ENCODE measurements around the gene NMT1.
A peak's percentile ranks its signal among the peaks of the same experiment; 100 is the strongest.

Gene NMT1

DNA sequence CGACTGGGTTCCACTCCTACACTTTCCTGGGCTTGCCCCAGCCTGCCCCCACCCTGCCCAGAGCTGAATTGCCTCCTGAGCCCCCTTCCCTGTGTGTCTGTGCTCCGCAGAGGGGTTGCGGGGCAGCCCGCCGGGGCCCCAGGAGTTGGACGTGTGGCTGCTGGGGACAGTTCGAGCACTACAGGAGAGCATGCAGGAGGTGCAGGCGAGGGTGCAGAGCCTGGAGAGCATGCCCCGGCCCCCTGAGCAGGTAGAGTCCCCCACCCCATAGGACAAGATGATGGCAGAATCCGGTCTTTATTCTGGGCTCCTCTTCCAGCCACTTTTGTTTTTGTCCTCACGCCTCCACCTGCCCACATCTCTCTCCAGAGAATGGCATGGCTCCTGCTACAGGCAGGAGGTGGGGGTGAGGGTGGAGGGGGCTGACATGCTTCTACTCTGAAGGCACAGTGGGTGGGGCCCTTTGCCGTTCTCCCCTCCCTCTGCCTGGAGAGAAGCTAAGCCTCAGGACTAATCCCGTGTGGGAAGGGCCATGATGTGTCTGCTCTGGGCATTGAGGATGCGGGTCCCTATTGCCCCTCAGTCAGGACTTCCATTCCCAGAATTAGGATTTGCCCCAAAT is 77.9 kb downstream of the NMT1 start (continued):
- TF ChIP-seq, protein P1, sequence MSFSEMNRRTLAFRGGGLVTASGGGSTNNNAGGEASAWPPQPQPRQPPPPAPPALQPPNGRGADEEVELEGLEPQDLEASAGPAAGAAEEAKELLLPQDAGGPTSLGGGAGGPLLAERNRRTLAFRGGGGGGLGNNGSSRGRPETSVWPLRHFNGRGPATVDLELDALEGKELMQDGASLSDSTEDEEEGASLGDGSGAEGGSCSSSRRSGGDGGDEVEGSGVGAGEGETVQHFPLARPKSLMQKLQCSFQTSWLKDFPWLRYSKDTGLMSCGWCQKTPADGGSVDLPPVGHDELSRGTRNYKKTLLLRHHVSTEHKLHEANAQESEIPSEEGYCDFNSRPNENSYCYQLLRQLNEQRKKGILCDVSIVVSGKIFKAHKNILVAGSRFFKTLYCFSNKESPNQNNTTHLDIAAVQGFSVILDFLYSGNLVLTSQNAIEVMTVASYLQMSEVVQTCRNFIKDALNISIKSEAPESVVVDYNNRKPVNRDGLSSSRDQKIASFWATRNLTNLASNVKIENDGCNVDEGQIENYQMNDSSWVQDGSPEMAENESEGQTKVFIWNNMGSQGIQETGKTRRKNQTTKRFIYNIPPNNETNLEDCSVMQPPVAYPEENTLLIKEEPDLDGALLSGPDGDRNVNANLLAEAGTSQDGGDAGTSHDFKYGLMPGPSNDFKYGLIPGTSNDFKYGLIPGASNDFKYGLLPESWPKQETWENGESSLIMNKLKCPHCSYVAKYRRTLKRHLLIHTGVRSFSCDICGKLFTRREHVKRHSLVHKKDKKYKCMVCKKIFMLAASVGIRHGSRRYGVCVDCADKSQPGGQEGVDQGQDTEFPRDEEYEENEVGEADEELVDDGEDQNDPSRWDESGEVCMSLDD (tag by site-specific recombination; IDR thresholded peaks at IDR 0.05) = no peak
- TF ChIP-seq SETDB1 (IDR thresholded peaks at IDR 0.05; ENCODE audit: insufficient read length, low read length) = no peak
- TF ChIP-seq, protein P2, sequence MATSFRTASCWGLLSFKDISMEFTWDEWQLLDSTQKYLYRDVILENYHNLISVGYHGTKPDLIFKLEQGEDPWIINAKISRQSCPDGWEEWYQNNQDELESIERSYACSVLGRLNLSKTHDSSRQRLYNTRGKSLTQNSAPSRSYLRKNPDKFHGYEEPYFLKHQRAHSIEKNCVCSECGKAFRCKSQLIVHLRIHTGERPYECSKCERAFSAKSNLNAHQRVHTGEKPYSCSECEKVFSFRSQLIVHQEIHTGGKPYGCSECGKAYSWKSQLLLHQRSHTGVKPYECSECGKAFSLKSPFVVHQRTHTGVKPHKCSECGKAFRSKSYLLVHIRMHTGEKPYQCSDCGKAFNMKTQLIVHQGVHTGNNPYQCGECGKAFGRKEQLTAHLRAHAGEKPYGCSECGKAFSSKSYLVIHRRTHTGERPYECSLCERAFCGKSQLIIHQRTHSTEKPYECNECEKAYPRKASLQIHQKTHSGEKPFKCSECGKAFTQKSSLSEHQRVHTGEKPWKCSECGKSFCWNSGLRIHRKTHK (tag by site-specific recombination; IDR thresholded peaks at IDR 0.05) = no peak
- TF ChIP-seq ZNF202 (tag by site-specific recombination; IDR thresholded peaks at IDR 0.05; ENCODE audit: borderline replicate concordance) = no peak
- TF ChIP-seq ZNF701 (tag by site-specific recombination; IDR thresholded peaks at IDR 0.05) = no peak
- no peak for TF ChIP-seq ZNF777 (tag by site-specific recombination; IDR thresholded peaks at IDR 0.05; ENCODE audit: borderline replicate concordance)
- TF ChIP-seq ZNF366 (tag by site-specific recombination; conservative IDR thresholded peaks at IDR 0.05) = no peak
- TF ChIP-seq WT1 (tag by site-specific recombination; IDR thresholded peaks at IDR 0.05) = no peak
- peak; percentile 34 for TF ChIP-seq ZNF341 (tag by site-specific recombination; IDR thresholded peaks at IDR 0.05; ENCODE audit: low read depth)
- TF ChIP-seq, protein P3, sequence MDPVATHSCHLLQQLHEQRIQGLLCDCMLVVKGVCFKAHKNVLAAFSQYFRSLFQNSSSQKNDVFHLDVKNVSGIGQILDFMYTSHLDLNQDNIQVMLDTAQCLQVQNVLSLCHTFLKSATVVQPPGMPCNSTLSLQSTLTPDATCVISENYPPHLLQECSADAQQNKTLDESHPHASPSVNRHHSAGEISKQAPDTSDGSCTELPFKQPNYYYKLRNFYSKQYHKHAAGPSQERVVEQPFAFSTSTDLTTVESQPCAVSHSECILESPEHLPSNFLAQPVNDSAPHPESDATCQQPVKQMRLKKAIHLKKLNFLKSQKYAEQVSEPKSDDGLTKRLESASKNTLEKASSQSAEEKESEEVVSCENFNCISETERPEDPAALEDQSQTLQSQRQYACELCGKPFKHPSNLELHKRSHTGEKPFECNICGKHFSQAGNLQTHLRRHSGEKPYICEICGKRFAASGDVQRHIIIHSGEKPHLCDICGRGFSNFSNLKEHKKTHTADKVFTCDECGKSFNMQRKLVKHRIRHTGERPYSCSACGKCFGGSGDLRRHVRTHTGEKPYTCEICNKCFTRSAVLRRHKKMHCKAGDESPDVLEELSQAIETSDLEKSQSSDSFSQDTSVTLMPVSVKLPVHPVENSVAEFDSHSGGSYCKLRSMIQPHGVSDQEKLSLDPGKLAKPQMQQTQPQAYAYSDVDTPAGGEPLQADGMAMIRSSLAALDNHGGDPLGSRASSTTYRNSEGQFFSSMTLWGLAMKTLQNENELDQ (tag by site-specific recombination; IDR thresholded peaks at IDR 0.05; ENCODE audit: low read depth) = no peak

DNA sequence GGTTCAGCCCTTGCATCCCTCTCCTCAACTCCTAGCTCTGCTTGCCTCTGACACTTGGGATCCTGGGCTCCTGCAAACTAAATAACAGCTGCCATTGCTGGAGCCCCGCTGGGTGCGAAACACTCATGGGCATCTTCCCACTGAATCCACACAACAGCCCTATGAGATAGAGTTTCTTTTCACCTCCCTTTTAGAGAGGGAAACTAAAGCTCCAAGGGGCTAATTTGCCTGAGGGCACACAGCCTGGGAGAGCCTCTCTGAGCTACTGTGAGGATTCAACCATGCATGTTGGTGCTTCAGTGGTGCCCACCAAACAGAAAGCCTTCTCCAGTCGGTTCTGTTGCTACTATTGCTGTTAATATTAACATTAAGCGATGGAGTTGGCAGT is 78.4 kb downstream of the NMT1 start:
- H3K9me3 ChIP-seq (ENCODE audit: control insufficient read depth, insufficient read depth, low read depth, low read length) = no peaks in the 10 kb centered on the region
- peaks cover 0 to 22% of the 10 kb centered on the region in 2 experiments; a peak in 1 of 3 replicates for H3K36me3 ChIP-seq (ENCODE audit: control insufficient read depth in 2 of 2, insufficient read depth in 1 of 2, low read length in 2 of 2)
- peaks cover 7% of the 10 kb centered on the region; the same call in 1 of the 2 replicates for H3K4me1 ChIP-seq (ENCODE audit: control insufficient read depth, insufficient read depth, low read length)
- TF ChIP-seq ZNF335 (tag by site-specific recombination; conservative IDR thresholded peaks at IDR 0.05) = no peak
- 0 out of 2 replicates have a peak, but pooled peaks have one; percentile 16 for TF ChIP-seq ZBTB8A (tag by site-specific recombination; IDR thresholded peaks at IDR 0.05)
- no peak for TF ChIP-seq OVOL3 (tag by site-specific recombination; IDR thresholded peaks at IDR 0.05)
- H3K4me3 ChIP-seq (ENCODE audit: low read depth, low read length) = no peak overlapping the region
- ChIA-PET CTCF (interaction anchor here (7.8 to 10.1 kb wide), 2 partner anchors 13 to 58 kb away, joined by 209 to 301 read pairs; partner anchors contain the start of gene HEXIM1), POLR2A (interaction anchor here (7.8 kb wide), 1 partner anchor 10 kb away, joined by 192 read pairs; the partner anchor contains the start of gene HEXIM1)
- no peak overlapping the region for H3K27ac ChIP-seq (ENCODE audit: extremely low read depth, low read depth, low read length)

DNA sequence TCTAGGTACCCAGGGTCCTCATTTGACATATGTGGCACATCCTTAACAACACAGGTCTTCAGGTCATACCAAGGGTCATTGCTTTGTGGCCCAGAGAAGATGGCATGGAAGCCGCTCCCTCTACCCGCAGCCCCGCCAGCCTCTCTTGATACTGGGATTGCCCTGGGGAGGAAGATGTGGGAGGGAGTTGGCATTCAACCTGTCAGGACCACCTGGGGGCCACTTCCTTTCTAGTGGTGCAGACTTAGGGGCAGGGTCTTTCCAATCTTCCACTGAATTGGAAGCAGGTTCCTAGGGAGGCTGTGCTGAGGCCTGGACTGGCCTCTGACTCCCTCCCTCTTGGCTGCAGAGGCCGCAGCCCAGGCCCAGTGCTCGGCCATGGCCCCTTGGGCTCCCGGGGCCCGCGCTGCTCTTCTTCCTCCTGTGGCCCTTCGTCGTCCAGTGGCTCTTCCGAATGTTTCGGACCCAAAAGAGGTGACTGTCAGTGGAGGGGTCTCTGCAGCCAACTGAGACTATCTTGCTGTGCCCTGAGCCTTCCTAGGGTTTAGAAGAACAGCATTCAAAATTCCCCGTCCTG is 82.1 kb downstream of the NMT1 start:
- H3K4me3 ChIP-seq (ENCODE audit: low read depth, low read length) = no peak overlapping the region
- no peaks in the 10 kb centered on the region for H3K9me3 ChIP-seq (ENCODE audit: control insufficient read depth, insufficient read depth, low read depth, low read length)
- ChIA-PET POLR2A (interaction anchor here (0.6 to 2.0 kb wide), 4 partner anchors 8 to 123 kb away, joined by 3 to 8 read pairs (median 5); partner anchors contain the start of genes ACBD4 and HEXIM2), CTCF (interaction anchor here (0.7 to 1.8 kb wide), 2 partner anchors 8 to 433 kb away, joined by 3 to 17 read pairs; partner anchors contain the start of gene ACBD4)
- peaks cover 4% of the 10 kb centered on the region; the same call in 1 of the 2 replicates for H3K4me1 ChIP-seq (ENCODE audit: control insufficient read depth, insufficient read depth, low read length)
- no peak overlapping the region for H3K27ac ChIP-seq (ENCODE audit: extremely low read depth, low read depth, low read length)
- peaks cover 0 to 10% of the 10 kb centered on the region in 2 experiments; a peak in 1 of 3 replicates for H3K36me3 ChIP-seq (ENCODE audit: control insufficient read depth in 2 of 2, insufficient read depth in 1 of 2, low read length in 2 of 2)
- TF ChIP-seq ZSCAN16 (tag by site-specific recombination; IDR thresholded peaks at IDR 0.05) (no peak), ZNF121 (tag by site-specific recombination; IDR thresholded peaks at IDR 0.05) (no peak), ZNF571 (tag by site-specific recombination; IDR thresholded peaks at IDR 0.05) (no peak), ZBTB1 (tag by site-specific recombination; IDR thresholded peaks at IDR 0.05) (no peak)
- TF ChIP-seq, protein P4, sequence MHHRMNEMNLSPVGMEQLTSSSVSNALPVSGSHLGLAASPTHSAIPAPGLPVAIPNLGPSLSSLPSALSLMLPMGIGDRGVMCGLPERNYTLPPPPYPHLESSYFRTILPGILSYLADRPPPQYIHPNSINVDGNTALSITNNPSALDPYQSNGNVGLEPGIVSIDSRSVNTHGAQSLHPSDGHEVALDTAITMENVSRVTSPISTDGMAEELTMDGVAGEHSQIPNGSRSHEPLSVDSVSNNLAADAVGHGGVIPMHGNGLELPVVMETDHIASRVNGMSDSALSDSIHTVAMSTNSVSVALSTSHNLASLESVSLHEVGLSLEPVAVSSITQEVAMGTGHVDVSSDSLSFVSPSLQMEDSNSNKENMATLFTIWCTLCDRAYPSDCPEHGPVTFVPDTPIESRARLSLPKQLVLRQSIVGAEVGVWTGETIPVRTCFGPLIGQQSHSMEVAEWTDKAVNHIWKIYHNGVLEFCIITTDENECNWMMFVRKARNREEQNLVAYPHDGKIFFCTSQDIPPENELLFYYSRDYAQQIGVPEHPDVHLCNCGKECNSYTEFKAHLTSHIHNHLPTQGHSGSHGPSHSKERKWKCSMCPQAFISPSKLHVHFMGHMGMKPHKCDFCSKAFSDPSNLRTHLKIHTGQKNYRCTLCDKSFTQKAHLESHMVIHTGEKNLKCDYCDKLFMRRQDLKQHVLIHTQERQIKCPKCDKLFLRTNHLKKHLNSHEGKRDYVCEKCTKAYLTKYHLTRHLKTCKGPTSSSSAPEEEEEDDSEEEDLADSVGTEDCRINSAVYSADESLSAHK (tag by site-specific recombination; IDR thresholded peaks at IDR 0.05) = no peak
- TF ChIP-seq, protein P5, sequence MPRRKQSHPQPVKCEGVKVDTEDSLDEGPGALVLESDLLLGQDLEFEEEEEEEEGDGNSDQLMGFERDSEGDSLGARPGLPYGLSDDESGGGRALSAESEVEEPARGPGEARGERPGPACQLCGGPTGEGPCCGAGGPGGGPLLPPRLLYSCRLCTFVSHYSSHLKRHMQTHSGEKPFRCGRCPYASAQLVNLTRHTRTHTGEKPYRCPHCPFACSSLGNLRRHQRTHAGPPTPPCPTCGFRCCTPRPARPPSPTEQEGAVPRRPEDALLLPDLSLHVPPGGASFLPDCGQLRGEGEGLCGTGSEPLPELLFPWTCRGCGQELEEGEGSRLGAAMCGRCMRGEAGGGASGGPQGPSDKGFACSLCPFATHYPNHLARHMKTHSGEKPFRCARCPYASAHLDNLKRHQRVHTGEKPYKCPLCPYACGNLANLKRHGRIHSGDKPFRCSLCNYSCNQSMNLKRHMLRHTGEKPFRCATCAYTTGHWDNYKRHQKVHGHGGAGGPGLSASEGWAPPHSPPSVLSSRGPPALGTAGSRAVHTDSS (tag by site-specific recombination; IDR thresholded peaks at IDR 0.05) = no peak
- TF ChIP-seq, protein P6, sequence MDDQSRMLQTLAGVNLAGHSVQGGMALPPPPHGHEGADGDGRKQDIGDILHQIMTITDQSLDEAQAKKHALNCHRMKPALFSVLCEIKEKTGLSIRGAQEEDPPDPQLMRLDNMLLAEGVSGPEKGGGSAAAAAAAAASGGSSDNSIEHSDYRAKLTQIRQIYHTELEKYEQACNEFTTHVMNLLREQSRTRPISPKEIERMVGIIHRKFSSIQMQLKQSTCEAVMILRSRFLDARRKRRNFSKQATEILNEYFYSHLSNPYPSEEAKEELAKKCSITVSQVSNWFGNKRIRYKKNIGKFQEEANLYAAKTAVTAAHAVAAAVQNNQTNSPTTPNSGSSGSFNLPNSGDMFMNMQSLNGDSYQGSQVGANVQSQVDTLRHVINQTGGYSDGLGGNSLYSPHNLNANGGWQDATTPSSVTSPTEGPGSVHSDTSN (CRISPR knock-in tag; IDR thresholded peaks at IDR 0.05) = no peak

Measured in HEK293 (cell line).